Measurements from ENCODE around the gene PGD.

The PGD gene

GRCh38 chr1:10398734-10399443 is at the start of gene PGD:
PGD (plus strand) TSS chr1:10399064; CDS start chr1:10399118, 54 bp downstream.
- peak; percentile 94 for DNase-seq

GRCh38 chr1:10353282-10353681 is 45.6 kb upstream of the PGD start:
- no peak for DNase-seq

GRCh38 chr1:10353693-10354092 is 45.2 kb upstream of the PGD start:
- DNase-seq, result no peak

- DNase-seq, result no peak
These were observed 38.8 kb upstream of the PGD start for GRCh38 chr1:10360045-10360444.

GRCh38 chr1:10361515-10361914 is 37.3 kb upstream of the PGD start:
- DNase-seq, result no peak

- no peak for DNase-seq
These were observed 30.7 kb upstream of the PGD start for GRCh38 chr1:10368194-10368593.

- no peak for DNase-seq
These were observed 24.4 kb upstream of the PGD start for GRCh38 chr1:10374442-10374860.

GRCh38 chr1:10377365-10378029 is 21.4 kb upstream of the PGD start:
- peak; percentile 2 for DNase-seq

- no peak for DNase-seq
These were observed 20.6 kb upstream of the PGD start for GRCh38 chr1:10378081-10378841.

- no peak for DNase-seq
These were observed 19.7 kb upstream of the PGD start for GRCh38 chr1:10379101-10379620.

- no peak for DNase-seq
These were observed 19.2 kb upstream of the PGD start for GRCh38 chr1:10379676-10380075.

GRCh38 chr1:10380594-10381275 is 18.1 kb upstream of the PGD start:
- DNase-seq, result no peak

- DNase-seq, result no peak
These were observed 15.2 kb upstream of the PGD start for GRCh38 chr1:10383630-10384029.

- no peak for DNase-seq
These were observed 14.6 kb upstream of the PGD start for GRCh38 chr1:10384219-10384618.

GRCh38 chr1:10386761-10387676 is 11.8 kb upstream of the PGD start:
- no peak for DNase-seq

GRCh38 chr1:10387677-10388386 is 11.0 kb upstream of the PGD start:
- peak; percentile 27 for DNase-seq

- DNase-seq, result no peak
These were observed 10.5 kb upstream of the PGD start for GRCh38 chr1:10388387-10388715.

GRCh38 chr1:10389271-10389973 is 9.4 kb upstream of the PGD start:
- no peak for DNase-seq

- no peak for DNase-seq
These were observed 2.0 kb upstream of the PGD start for GRCh38 chr1:10396870-10397269.

GRCh38 chr1:10398278-10398733 is 558 bp upstream of the PGD start:
- peak; percentile 49 for DNase-seq

Data from DMS 273 treated with DMSO at 0.1 percent for 48 hours (cell line).